CD4-positive, alpha-beta T cell treated with Interleukin-4 for 1 hour (primary cell): ENCODE measurements around the gene OR5V1.
"Not testable (repeated sequence)": the region's sequence is repeated elsewhere in the genome, so short reads cannot be mapped to it uniquely, and the experiment has no call there.

Experiments used
- DNase-seq, 2 donors: peaks; one replicate each; pipeline ENCODE4 v3.0.0-alpha.2; 2020 to 2022

Gene OR5V1

DNA sequence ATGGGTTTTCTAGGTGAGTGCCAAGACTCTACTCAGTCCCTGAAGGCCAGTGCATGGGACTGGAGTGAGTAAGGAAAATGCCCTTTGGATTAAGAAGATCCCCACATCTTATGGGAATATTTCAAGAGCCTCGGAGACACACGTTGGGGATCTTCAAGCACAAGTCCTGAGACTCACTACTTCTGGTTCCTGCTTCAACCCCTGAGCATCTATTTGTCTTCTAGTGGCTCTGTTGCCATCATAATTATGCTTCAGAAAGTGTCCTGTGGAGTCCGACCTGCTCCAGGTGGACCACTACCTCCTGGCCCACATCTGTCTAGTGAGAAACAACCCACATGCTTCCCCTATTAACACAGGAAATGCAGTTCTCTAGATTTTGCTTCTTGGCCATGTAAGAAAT, at the start of gene OR5V1:
OR5V1 (minus strand) TSS at position 101 of the 400 bp plus-strand sequence. CDS start 12,670 bp downstream, outside the sequence.
- no peak for DNase-seq

DNA sequence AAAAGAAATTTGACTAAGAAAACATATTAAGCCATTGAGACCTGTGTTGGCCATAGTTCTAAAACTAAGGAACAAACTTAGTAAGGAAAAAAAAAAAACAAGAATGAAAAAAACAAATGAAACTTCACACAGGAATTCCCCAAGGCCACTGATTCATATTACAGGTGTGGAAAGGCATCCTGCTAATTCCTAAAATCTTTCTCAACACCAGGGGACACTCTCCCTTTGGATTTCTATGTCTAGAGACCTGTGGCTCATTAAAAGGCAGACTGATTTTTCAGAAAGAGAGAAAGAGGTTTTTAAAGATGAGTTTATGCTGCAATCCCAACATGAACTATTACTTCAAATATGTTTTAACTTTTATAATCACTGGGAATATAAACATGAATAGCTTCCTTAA, 45.9 kb upstream of the OR5V1 start, which contains the start of gene OR12D1:
OR12D1 (plus strand) TSS at position 341 of the 400 bp plus-strand sequence.
- DNase-seq: no peak

DNA sequence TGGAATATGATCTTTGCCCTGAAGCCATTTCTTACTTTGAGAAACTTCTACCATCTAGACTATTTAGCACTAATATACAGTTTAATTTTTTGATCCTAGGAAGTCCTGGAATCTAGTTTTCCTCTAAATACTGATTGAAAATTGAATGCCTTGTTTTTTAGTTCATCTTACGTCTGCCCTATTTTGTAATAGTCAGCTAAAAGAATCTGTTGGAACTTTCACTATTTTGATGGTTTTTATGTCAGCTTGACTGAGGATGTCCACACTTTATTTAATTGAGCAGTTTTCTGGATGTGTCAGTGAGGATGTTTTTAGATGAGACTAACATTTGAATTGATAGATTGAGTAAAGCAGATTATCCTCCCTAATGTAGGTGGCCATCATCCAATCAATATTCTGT, 35.1 kb upstream of the OR5V1 start:
- no peak for DNase-seq

DNA sequence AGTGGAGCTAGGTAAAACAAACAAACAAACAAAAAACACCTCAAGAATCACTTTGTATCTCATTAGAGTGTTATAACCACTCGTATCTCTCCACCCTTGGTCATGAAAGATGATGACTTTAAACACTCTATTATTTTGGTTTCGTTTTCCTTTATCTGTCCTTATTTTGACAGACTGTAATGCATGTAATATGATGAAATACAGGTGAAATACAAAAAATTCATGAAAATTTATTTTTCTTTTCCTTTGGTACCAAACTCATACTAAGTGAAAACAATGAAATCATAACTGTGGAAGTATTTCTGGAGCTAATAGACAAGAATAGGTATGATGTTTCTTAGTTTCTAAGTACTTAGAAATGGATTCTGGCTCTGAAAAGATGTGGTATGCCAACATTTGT, 30.9 kb upstream of the OR5V1 start:
- no peak for DNase-seq

DNA sequence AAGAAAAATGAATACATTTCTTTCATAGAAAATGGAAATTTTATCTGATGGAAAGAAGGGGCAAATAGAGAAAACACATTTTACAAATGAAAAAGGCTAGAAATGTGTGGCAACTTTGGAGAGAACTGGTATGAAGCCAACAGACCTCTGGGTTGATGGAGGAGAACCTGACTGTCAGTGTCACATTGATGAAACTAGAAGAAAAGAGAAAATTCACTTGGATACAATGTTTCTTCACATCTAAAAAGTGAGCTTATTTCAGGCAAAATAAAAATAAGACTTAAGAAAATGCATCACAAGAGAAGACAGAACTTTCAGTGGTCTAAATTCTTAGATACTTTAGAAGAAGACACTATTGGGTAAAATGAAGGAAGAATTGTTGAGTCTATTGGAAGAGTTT, 26.7 kb upstream of the OR5V1 start, which contains the start of gene OR12D2:
OR12D2 (plus strand) TSS at position 301 of the 400 bp plus-strand sequence. CDS start 1,069 bp downstream, outside the sequence.
- no peak for DNase-seq

DNA sequence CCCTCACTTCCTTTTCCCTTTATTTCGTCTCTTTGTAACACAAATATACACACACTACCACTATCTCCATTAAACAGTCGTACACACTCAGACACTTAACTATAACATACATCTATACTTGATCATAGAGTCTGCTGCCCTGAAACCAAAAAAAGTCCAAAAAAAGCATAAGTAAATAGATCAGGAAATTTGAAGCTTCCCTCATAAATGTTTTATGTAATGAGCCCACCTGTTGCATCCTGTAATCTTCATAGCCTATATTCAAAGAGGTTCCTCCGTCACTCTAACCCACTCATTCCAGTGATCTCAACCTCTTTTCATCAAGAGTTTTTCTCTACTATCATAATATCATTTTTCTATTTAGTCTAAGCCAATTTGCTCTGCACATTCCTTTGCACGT, 19.9 kb upstream of the OR5V1 start:
- no peak for DNase-seq

DNA sequence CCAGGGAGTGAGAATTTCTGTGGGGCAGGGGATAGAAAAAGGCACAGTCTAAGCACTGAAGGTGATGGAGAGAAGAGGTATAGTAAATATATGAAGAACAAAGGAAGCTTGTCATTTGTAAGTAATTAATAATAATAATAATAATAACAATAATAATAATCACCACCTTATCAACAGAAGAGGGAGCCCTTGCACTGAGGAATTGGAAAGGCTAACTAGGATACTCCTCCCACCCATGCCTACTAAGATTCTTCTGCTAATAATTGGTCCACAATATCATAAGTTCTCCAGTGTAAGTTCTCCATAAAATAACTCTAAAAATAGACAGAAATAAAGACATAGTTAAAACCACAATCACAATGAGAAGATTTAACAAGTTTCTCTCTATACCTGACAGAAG, 7.3 kb upstream of the OR5V1 start:
- no peak for DNase-seq

DNA sequence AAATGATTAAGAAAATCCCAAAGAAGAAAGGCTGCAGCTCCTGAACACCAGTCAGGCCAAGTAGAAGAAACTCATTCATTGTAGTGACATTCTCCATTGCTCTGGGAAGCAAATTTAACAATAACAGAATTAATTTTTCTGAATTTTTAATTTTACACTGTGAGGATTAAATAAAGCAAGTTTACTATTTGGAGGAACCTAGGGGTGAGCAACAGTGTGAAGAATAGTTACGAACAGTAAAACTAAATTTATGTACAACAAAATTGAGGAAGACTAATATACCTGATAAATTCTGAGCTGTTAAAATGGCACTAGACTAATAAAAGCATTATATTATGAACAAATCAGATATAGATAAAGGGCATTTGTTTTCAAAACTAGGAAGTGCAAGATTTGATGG, 6.5 kb upstream of the OR5V1 start, which contains the start of gene OR12D3:
OR12D3 (minus strand) TSS at position 101 of the 400 bp plus-strand sequence; CDS start at position 97, 4 bp downstream.
- no peak for DNase-seq

DNA sequence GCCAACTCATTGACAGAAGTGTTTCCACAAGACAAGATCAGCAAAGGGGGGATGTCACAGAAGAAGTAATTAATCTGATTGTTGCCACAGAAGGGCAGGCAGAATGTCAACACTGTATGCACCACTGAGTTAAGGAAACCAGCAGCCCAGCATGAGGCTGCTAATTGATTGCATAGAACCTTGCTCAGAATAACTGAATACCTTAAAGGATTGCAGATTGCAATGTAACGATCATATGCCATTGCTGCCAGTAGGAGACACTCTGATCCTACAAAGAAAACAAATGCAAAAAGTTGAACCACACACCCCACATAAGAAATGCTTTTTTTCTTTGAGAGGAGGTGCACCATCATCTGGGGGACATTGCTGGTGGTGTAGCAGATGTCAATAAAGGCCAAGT, 13.1 kb downstream of the OR5V1 start:
- DNase-seq: no peak

DNA sequence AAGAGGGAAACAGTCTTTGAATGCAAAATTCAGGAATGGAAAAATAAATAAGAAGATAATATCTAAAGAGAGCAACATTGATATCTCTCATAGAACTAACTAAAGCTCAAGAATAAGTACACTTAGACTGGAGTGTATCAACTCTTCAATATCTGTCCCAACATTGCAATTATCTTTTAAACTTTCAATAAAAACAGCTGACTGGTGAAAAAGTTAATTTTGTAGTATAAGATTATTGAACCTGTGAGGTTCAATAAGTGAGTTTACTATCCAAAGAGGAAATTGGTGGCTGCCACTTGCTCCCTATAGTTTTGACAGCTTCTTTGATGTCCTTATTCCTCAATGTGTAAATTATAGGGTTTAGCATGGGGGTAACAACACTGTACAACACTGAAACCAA, 13.7 kb downstream of the OR5V1 start:
- no peak for DNase-seq

DNA sequence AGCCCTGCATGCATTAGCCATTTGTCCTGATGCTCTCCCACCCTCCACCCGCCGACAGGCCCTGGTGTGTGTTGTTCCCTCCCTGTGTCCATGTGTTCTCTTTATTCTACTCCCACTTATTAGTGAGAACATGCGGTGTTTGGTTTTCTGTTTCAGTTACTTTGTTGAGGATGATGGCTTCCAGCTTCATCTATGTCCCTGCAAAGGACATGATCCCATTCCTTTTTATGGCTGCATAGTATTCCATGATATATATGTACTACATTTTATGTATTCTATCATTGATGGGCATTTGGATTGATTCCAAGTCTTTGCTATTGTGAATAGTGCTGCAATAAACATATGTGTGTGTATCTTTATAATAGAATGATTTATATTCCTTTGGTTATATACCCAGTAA, 19.3 kb downstream of the OR5V1 start:
- DNase-seq: not testable (repeated sequence)

DNA sequence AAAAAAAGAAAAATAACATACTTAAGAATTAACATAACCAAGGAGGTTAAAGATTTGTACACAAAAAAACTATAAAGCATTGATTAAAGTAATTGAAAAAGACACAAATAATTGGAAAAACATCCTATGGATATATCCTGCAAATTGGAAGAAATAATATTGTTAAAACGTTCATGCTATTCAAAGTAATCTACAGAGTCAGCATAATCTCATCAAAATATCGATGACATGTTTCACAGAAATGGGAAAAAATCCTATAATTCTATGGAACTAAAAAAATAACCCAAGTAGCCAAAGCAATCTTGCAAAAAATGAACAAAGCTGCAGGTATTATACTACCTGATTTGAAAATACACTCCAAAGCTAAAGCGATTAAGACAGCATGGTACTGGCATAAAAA, 23.3 kb downstream of the OR5V1 start:
- DNase-seq: no peak

DNA sequence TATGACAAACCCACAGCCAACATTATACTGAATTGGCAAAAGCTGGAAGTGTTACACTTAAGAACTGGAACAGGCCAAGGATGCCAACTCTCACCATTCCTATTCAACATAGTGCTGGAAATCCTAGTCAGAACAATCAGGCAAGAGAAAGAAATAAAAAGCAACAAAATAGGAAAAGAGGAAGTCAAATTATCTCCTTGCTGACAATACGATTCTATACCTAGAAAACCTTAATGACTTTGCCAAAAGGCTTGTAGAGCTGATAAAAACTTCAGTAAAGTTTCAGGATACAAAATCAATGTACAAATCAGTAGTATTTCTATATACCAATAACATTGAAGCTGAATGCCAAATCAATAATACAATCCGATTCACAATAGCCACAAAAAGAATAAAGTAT, 32.4 kb downstream of the OR5V1 start:
- DNase-seq: no peak

DNA sequence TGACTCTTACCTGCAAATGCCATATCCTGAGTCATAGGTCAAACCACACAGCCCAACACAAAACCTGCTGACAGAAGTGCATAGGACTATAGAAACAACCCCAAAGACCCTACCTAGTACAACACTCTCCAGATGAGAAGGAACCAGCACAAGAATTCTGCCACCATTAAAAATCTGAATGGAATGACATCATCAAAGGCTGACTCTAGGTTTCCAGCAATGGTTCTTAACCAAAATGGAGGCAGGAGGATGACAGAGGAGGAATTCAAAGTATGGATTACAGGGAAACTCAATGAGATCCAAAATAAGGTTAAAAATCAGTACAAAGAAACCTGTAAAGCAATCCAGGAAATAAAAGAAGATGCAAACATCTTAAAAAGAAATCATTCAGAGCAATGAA, 36.0 kb downstream of the OR5V1 start:
- DNase-seq: no peak

DNA sequence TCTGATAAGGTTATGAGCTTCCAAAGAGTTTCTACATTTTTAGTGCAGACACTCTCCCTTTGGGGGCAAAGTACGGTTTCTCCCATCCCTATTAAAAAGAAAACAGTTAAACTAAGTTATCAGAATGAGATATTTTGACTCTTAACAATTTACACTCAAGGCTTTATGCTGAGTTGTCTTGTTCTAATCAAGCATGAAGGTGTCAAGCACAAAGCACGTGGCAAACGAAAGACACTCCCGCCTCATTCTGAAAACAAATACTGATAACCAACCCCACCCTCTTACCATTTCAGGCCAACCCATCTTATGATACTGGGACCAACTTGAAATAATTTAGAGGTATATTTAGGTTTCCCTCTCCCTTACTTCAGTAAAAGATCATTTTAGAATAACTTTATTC, 42.9 kb downstream of the OR5V1 start:
- DNase-seq: no peak

DNA sequence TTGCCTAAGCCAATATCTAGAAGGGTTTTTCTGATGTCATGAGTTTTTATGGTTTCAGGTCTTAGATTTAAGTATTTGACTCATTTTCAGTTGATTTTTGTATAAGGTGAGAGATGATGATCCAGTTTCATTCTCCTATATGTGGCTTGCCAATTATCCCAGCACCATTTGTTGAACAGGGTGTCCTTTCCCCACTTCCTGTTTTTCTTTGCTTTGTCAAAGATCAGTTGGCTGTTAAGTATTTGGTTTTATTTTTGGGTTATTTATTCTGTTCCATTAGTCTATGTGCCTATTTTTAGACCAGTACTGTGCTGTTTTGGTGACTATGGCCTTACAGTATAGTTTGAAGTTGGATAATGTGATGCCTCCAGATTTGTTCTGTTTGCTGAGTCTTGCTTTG, 45.3 kb downstream of the OR5V1 start:
- DNase-seq: not testable (repeated sequence)

DNA sequence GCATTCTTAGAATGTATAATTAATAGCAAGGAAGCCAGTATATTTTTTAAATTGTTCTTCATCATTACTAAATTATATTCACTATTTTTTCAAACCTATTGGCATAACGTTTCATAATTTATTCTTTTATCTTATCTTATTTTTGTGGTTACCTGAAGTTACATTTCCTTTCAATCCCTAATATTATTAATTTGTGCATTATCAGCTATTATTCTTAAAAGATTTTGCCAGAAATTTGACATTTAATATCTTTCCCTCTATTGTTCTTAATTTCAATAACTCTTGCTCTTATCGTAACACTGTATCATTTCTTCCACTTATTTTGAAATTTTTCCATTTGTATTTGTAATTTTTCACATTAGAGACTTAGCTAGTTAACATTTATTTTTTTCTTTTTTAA, 48.7 kb downstream of the OR5V1 start:
- no peak for DNase-seq
